ENCODE data around the gene NGRN. TPM values are rescaled to one million over a fixed set of nuclear protein-coding genes. Genes with fewer than 3 reads are reported as not detected.

The NGRN gene
- total RNA-seq, 3 donors from 2014 or later (not counting 1 experiment from before 2014, with no cell fraction given), result 33.4 to 43.5 (median 33.5) TPM

DNA sequence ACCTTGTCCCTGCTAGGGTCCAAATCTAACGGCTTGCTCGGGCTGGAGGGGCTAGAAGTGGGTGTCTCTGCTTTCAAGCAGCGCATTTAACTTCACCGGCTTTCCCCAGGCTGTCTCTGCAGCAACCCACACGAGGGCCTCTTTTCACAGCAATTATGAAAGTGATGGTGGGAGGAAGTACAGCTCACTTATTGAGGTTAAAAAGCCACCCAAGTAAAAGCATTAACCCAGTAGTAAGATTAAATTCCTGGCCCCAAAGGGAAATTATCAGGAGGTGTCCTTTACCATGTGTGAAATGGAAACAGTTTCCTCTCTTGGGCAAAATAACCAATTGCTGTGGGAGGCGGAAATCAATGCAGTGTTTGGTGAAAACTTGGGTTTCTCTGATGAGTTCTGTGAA, 41.1 kb downstream of the NGRN start:
- Histone ChIP-seq H3K36me3 (ENCODE audit: control insufficient read depth, insufficient read depth, low read length) (no peaks in the 10 kb centered on the region), H3K27ac (ENCODE audit: low read length) (peak overlapping the region; percentile 8), H3K4me1 (ENCODE audit: control insufficient read depth, insufficient read depth, low read length) (peaks cover 12% of the 10 kb centered on the region), H3K9me3 (ENCODE audit: control insufficient read depth, insufficient read depth, low read length) (no peaks in the 10 kb centered on the region), H3K4me3 (ENCODE audit: low read length) (no peak overlapping the region), H3K27me3 (ENCODE audit: control insufficient read depth, insufficient read depth, low read length) (no peaks in the 10 kb centered on the region)
- 14% methylated on average over 6 of the region's 6 CpGs for WGBS (ENCODE audit: insufficient coverage)
- DNase-seq (peak in 1 of 2 donors; percentile 52), ATAC-seq (peak; percentile 84 to 93 (median 90))
- intact Hi-C loops (cut with micrococcal nuclease), result no loop called here
- Mint-ChIP-seq H3K36me3 (no peaks in the 10 kb centered on the region), H3K27ac (peak overlapping the region; percentile 60 to 72), H3K4me1 (peaks cover 19 to 24% of the 10 kb centered on the region in 2 donors), H3K4me3 (peak overlapping the region; percentile 66), H3K9me3 (no peaks in the 10 kb centered on the region), H3K27me3 (ENCODE audit: low read depth in 2 of 2) (no peaks in the 10 kb centered on the region)
- TF ChIP-seq, protein P1, sequence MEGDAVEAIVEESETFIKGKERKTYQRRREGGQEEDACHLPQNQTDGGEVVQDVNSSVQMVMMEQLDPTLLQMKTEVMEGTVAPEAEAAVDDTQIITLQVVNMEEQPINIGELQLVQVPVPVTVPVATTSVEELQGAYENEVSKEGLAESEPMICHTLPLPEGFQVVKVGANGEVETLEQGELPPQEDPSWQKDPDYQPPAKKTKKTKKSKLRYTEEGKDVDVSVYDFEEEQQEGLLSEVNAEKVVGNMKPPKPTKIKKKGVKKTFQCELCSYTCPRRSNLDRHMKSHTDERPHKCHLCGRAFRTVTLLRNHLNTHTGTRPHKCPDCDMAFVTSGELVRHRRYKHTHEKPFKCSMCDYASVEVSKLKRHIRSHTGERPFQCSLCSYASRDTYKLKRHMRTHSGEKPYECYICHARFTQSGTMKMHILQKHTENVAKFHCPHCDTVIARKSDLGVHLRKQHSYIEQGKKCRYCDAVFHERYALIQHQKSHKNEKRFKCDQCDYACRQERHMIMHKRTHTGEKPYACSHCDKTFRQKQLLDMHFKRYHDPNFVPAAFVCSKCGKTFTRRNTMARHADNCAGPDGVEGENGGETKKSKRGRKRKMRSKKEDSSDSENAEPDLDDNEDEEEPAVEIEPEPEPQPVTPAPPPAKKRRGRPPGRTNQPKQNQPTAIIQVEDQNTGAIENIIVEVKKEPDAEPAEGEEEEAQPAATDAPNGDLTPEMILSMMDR (IDR thresholded peaks at IDR 0.05), result no peak

GRCh38 chr15:90307661-90308060, 42.2 kb downstream of the NGRN start:
- H3K36me3 ChIP-seq (ENCODE audit: control insufficient read depth, insufficient read depth, low read length), result no peaks in the 10 kb centered on the region
- no peaks in the 10 kb centered on the region for H3K9me3 ChIP-seq (ENCODE audit: control insufficient read depth, insufficient read depth, low read length)
- ATAC-seq (no peak), DNase-seq (no peak)
- 95% methylated on average over 2 of the region's 2 CpGs for WGBS (ENCODE audit: insufficient coverage)
- H3K27me3 Mint-ChIP-seq (ENCODE audit: low read depth in 2 of 2), result peaks cover 2 to 4% of the 10 kb centered on the region in 2 donors
- no peak overlapping the region for H3K4me3 Mint-ChIP-seq
- no peak overlapping the region for H3K4me3 ChIP-seq (ENCODE audit: low read length)
- H3K9me3 Mint-ChIP-seq, result no peaks in the 10 kb centered on the region
- no peaks in the 10 kb centered on the region for H3K36me3 Mint-ChIP-seq
- H3K4me1 Mint-ChIP-seq, result peaks cover 19 to 24% of the 10 kb centered on the region in 2 donors
- TF ChIP-seq, protein P1 (IDR thresholded peaks at IDR 0.05), result no peak
- peaks cover 12% of the 10 kb centered on the region for H3K4me1 ChIP-seq (ENCODE audit: control insufficient read depth, insufficient read depth, low read length)
- no peak overlapping the region for H3K27ac Mint-ChIP-seq
- H3K27ac ChIP-seq (ENCODE audit: low read length), result no peak overlapping the region
- intact Hi-C loops (cut with micrococcal nuclease), result no loop called here
- H3K27me3 ChIP-seq (ENCODE audit: control insufficient read depth, insufficient read depth, low read length), result no peaks in the 10 kb centered on the region

- no peaks in the 10 kb centered on the region for H3K36me3 ChIP-seq (ENCODE audit: control insufficient read depth, insufficient read depth, low read length)
- no peaks in the 10 kb centered on the region for H3K36me3 Mint-ChIP-seq
- TF ChIP-seq, protein P1 (IDR thresholded peaks at IDR 0.05), result no peak
- 97% methylated on average over 4 of the region's 4 CpGs for WGBS (ENCODE audit: insufficient coverage)
- H3K9me3 Mint-ChIP-seq, result no peaks in the 10 kb centered on the region
- intact Hi-C loops (cut with micrococcal nuclease), result no loop called here
- peaks cover 8 to 16% of the 10 kb centered on the region in 2 donors for H3K27me3 Mint-ChIP-seq (ENCODE audit: low read depth in 2 of 2)
- no peaks in the 10 kb centered on the region for H3K27me3 ChIP-seq (ENCODE audit: control insufficient read depth, insufficient read depth, low read length)
- no peak overlapping the region for H3K27ac Mint-ChIP-seq
- H3K4me3 ChIP-seq (ENCODE audit: low read length), result no peak overlapping the region
- no peak overlapping the region for H3K27ac ChIP-seq (ENCODE audit: low read length)
- H3K4me1 Mint-ChIP-seq, result peaks cover 19 to 24% of the 10 kb centered on the region in 2 donors
- ATAC-seq (no peak), DNase-seq (no peak)
- no peaks in the 10 kb centered on the region for H3K9me3 ChIP-seq (ENCODE audit: control insufficient read depth, insufficient read depth, low read length)
- no peak overlapping the region for H3K4me3 Mint-ChIP-seq
- peaks cover 12% of the 10 kb centered on the region for H3K4me1 ChIP-seq (ENCODE audit: control insufficient read depth, insufficient read depth, low read length)
Observed at GRCh38 chr15:90309020-90309419, 43.5 kb downstream of the NGRN start.

Data from natural killer cell (primary cell).